ENCODE results near the gene TMEM151B. TPM values are rescaled to one million over a fixed set of nuclear protein-coding genes. Genes with fewer than 3 reads are reported as not detected.

TMEM151B gene
- total and polyA plus RNA-seq, 2 donors from 2014 or later: not detected

DNA sequence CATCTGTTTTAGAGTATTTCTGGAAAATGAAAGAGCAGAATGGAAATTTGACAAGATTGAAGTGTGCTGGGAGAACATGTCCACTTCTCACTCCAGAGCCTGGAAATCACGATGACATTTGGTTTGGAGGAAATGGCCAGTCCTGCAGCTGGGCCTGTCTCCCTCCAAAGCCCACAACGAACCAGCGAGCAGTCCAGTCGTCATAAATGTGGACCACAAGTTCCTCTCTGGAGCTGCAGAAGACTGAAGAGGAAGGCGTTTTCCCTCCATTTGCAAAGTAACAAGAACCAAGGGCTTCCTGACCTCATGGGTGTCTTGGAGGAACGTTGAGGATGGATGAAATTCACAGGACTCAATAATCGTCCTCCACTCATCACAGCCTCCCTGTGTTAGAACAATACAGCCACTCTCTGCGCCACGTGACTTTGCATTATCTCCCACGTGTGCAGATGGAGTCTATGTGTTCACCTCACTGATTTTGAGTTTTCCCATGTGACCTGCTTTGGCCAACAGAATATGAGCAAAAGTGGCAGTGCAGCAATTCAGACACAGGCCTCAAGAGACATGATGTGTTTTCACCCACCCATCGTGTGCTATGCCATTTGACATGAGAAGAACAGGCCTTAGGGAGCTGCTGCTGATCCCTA is 63.1 kb downstream of the TMEM151B start:
- Histone ChIP-seq H3K4me1 (ENCODE audit: control insufficient read depth in 2 of 3, insufficient read depth in 2 of 3, low read depth in 1 of 3, low read length in 3 of 3) (no peaks in the 10 kb centered on the region), H3K9me3 (ENCODE audit: control insufficient read depth in 2 of 3, insufficient read depth in 1 of 3, low read length in 3 of 3) (no peaks in the 10 kb centered on the region), H3K4me3 (ENCODE audit: low read length in 3 of 3) (no peak overlapping the region), H3K36me3 (ENCODE audit: control insufficient read depth in 2 of 3, insufficient read depth in 3 of 3, low read length in 3 of 3) (no peaks in the 10 kb centered on the region), H3K9ac (ENCODE audit: low read length in 3 of 3) (no peak overlapping the region), H3K27me3 (ENCODE audit: control insufficient read depth, insufficient read depth, low read length) (peaks cover 6% of the 10 kb centered on the region), H3K27ac (ENCODE audit: low read depth in 2 of 2, low read length in 2 of 2) (no peak overlapping the region)
- FAIRE-seq (no peak), DNase-seq (no peak)
- intact Hi-C loops (cut with DNase I): no loop called here
- TF ChIP-seq, protein P1, sequence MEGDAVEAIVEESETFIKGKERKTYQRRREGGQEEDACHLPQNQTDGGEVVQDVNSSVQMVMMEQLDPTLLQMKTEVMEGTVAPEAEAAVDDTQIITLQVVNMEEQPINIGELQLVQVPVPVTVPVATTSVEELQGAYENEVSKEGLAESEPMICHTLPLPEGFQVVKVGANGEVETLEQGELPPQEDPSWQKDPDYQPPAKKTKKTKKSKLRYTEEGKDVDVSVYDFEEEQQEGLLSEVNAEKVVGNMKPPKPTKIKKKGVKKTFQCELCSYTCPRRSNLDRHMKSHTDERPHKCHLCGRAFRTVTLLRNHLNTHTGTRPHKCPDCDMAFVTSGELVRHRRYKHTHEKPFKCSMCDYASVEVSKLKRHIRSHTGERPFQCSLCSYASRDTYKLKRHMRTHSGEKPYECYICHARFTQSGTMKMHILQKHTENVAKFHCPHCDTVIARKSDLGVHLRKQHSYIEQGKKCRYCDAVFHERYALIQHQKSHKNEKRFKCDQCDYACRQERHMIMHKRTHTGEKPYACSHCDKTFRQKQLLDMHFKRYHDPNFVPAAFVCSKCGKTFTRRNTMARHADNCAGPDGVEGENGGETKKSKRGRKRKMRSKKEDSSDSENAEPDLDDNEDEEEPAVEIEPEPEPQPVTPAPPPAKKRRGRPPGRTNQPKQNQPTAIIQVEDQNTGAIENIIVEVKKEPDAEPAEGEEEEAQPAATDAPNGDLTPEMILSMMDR (IDR thresholded peaks at IDR 0.05; ENCODE audit: borderline replicate concordance, extremely low read depth, insufficient read depth): no peak

DNA sequence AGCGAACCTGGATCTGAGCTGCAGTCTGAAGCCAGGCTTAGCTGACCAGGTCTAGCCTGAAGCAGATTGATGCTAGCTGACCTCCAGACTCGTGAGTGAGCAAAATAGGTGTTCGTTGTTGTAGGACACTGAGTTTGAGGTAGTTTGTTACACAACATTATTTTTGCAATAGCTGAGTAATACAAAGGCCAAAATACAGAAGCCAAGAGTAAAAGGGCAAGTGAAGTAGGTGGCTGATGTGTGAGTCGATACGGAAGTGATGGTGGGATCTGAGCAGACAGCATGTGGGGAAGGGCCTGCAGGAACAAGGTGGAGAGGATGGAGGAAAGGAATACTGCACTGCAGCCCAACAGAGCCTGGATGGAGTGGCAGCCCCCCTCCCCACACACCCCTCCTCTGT is 63.7 kb downstream of the TMEM151B start:
- Histone ChIP-seq H3K27ac (ENCODE audit: low read depth in 2 of 2, low read length in 2 of 2) (no peak overlapping the region), H3K9me3 (ENCODE audit: control insufficient read depth in 2 of 3, insufficient read depth in 1 of 3, low read length in 3 of 3) (no peaks in the 10 kb centered on the region), H3K27me3 (ENCODE audit: control insufficient read depth, insufficient read depth, low read length) (peaks cover 6% of the 10 kb centered on the region), H3K9ac (ENCODE audit: low read length in 3 of 3) (no peak overlapping the region), H3K4me3 (ENCODE audit: low read length in 3 of 3) (no peak overlapping the region), H3K4me1 (ENCODE audit: control insufficient read depth in 2 of 3, insufficient read depth in 2 of 3, low read depth in 1 of 3, low read length in 3 of 3) (no peaks in the 10 kb centered on the region), H3K36me3 (ENCODE audit: control insufficient read depth in 2 of 3, insufficient read depth in 3 of 3, low read length in 3 of 3) (no peaks in the 10 kb centered on the region)
- DNase-seq (no peak), FAIRE-seq (no peak)
- TF ChIP-seq, protein P1 (IDR thresholded peaks at IDR 0.05; ENCODE audit: borderline replicate concordance, extremely low read depth, insufficient read depth): no peak
- intact Hi-C loops (cut with DNase I): no loop called here

DNA sequence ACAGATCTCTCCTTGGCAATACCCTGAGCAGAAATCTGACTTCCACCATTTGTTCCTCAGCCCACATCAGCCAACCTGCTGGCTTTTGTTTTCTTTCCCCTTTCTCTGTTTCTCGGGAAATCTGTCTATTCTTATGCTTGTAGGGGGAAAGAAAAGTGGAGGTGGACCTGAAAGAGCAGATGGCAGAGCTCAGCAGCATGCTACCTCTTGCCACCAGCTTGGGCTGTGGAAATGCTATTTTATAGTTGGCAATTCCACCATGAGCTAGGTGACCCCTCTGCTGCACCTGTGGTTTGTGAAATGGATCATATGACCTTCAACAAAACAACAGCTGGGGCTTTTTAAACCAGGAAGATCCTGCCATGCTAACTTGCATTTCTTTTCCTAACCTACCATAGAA is 65.4 kb downstream of the TMEM151B start:
- no peak overlapping the region for H3K27ac ChIP-seq (ENCODE audit: low read depth in 2 of 2, low read length in 2 of 2)
- H3K4me3 ChIP-seq (ENCODE audit: low read length in 3 of 3): no peak overlapping the region
- intact Hi-C loops (cut with DNase I): no loop called here
- FAIRE-seq (no peak), DNase-seq (no peak)
- TF ChIP-seq, protein P1 (IDR thresholded peaks at IDR 0.05; ENCODE audit: borderline replicate concordance, extremely low read depth, insufficient read depth): no peak
- H3K9ac ChIP-seq (ENCODE audit: low read length in 3 of 3): no peak overlapping the region
- no peaks in the 10 kb centered on the region for H3K9me3 ChIP-seq (ENCODE audit: control insufficient read depth in 2 of 3, insufficient read depth in 1 of 3, low read length in 3 of 3)
- no peaks in the 10 kb centered on the region for H3K4me1 ChIP-seq (ENCODE audit: control insufficient read depth in 2 of 3, insufficient read depth in 2 of 3, low read depth in 1 of 3, low read length in 3 of 3)
- H3K27me3 ChIP-seq (ENCODE audit: control insufficient read depth, insufficient read depth, low read length): no peaks in the 10 kb centered on the region
- no peaks in the 10 kb centered on the region for H3K36me3 ChIP-seq (ENCODE audit: control insufficient read depth in 2 of 3, insufficient read depth in 3 of 3, low read length in 3 of 3)

Data from kidney (tissue), 14 donors.